Measurements from ENCODE around the gene SORCS2.

DNA sequence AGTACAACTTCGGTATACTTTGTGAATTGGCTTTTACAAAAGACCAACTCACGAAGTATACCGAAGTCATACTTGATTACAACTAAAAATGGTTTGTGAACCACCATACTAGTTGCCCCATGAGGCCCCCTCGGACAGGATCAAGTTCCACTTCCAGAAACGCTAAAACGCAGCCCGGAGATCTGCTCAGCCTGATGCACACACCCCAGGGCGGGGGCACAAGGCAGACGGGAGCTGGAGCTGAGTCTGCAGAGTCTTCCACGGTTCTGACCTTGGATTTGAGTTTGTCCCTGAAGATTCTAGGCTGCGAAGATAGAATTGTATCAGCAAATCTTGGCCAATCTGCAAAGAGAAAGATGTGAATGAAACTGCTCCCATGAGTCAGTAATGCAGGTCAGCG is 118.1 kb downstream of the SORCS2 start:
- TF ChIP-seq, protein P1, sequence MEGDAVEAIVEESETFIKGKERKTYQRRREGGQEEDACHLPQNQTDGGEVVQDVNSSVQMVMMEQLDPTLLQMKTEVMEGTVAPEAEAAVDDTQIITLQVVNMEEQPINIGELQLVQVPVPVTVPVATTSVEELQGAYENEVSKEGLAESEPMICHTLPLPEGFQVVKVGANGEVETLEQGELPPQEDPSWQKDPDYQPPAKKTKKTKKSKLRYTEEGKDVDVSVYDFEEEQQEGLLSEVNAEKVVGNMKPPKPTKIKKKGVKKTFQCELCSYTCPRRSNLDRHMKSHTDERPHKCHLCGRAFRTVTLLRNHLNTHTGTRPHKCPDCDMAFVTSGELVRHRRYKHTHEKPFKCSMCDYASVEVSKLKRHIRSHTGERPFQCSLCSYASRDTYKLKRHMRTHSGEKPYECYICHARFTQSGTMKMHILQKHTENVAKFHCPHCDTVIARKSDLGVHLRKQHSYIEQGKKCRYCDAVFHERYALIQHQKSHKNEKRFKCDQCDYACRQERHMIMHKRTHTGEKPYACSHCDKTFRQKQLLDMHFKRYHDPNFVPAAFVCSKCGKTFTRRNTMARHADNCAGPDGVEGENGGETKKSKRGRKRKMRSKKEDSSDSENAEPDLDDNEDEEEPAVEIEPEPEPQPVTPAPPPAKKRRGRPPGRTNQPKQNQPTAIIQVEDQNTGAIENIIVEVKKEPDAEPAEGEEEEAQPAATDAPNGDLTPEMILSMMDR (IDR thresholded peaks at IDR 0.05), result no peak
- TF ChIP-seq EP300 (IDR thresholded peaks at IDR 0.05; ENCODE audit: low read depth) (no peak), POLR2A (IDR thresholded peaks at IDR 0.05) (no peak)
